ENCODE results near the gene KDM2A.

GRCh38 chr11:67079065-67079705 is 39.9 kb upstream of the KDM2A start:
- TF ChIP-seq CTCF (IDR thresholded peaks at IDR 0.05), result no peak
- TF ChIP-seq POLR2A (IDR thresholded peaks at IDR 0.05), result no peak
